Adrenal gland (tissue), 12 donors: ENCODE data around the gene CCDC30. TPM values are rescaled to one million over a fixed set of nuclear protein-coding genes. Genes with fewer than 3 reads are reported as not detected.

Experiments
- DNase-seq, 7 donors: peaks; one replicate each; pipeline ENCODE4 v3.0.0-alpha.2; 2019 to 2020
- H3K27ac ChIP-seq, 5 donors: fragments of 200-600 bp; sonication (generic) in 4 of 5; 1 replicate in 3 of 5; 2 replicates in 2 of 5; pipeline versions ENCODE4 v1.5.1 to v1.8.0; 2016 to 2020; ENCODE audit warnings: mild to moderate bottlenecking in 1 of 5
- H3K27me3 ChIP-seq: fragments of 200-600 bp; 2 replicates; pipeline ENCODE4 v1.8.0; 2021
- H3K36me3 ChIP-seq, 2 donors: fragments of 200-600 bp; replicated peaks in 1 of 2; 1 replicate in 1 of 2; 2 replicates in 1 of 2; pipeline versions ENCODE4 v1.5.1 to v1.8.0; 2018 to 2022
- H3K4me1 ChIP-seq, 2 donors: fragments of 200-600 bp; replicated peaks in 1 of 2; 1 replicate in 1 of 2; 2 replicates in 1 of 2; pipeline versions ENCODE4 v1.5.1 to v1.8.0; 2018 to 2021
- H3K4me3 ChIP-seq, 4 donors: fragments of 200-600 bp; sonication (generic) in 3 of 4; one replicate each; pipeline ENCODE4 v1.5.1; 2016 to 2018
- H3K9me3 ChIP-seq, 3 donors: fragments of 200-600 bp; sonication (generic) in 1 of 3; replicated peaks in 1 of 3; 1 replicate in 2 of 3; 2 replicates in 1 of 3; pipeline versions ENCODE4 v1.5.1 to v1.8.0; 2016 to 2021
- POLR2A ChIP-seq, 2 donors: fragments of 450-650 bp; IDR thresholded peaks; one replicate each; pipeline ENCODE4 v1.6.1; 2017; ENCODE audit warnings: antibody characterized with exemption in 2 of 2, mild to moderate bottlenecking in 2 of 2, moderate library complexity in 1 of 2
- WGBS, 4 donors: extraction: QIAGEN DNeasy Blood & Tissue Kit in 2 of 4; methylation state at CpG; one replicate each; pipeline versions ENCODE4 v1.1.5 to v1.1.7; 2013 to 2017; 5-methylcytosine and 5-hydroxymethylcytosine counted together
- intact Hi-C, 2 donors: fragments of 100-400 bp; cut with DNase I; formaldehyde crosslinking; loops; one replicate each; pipeline versions ENCODE4 v1.14.1 to v1.15.0; 2022 to 2023
- polyA plus RNA-seq, 3 donors: library from polyadenylated mRNA; stranded (reverse); fragments of 200-250 nt in 2 of 3; fragments of 350-450 nt in 1 of 3; fragmentation: Illumina TruSeq in 1 of 3; extraction: RNeasy Lipid Tissue Mini Kit (QIAGEN cat#74804) in 1 of 3; gene quantifications; one replicate each; pipeline ENCODE4 v1.2.3, GENCODE V29; 2013 to 2014
- total RNA-seq, 9 donors: library from RNA; depleted of rRNA in 4 of 9; stranded (reverse); fragments of >200 nt in 4 of 9; fragments of 120-200 nt in 1 of 9; fragmentation: NEBNext Ultra II Directional in 1 of 9; extraction: Animal tissue kit (Norgen Biotek cat#: 25700) in 1 of 9; gene quantifications; one replicate each; pipeline versions ENCODE4 v1.1.0 to v1.2.4, GENCODE V29; 2013 to 2023
- TF ChIP-seq, protein P1 (sequence below), 6 experiments: fragments of 450-650 bp in 4 of 6; fragments of 200-600 bp in 2 of 6; sonication (generic) in 1 of 6; IDR thresholded peaks; 1 replicate in 5 of 6; 2 replicates in 1 of 6; pipeline versions ENCODE4 v1.5.1 to v1.8.0; 2016 to 2021; ENCODE audit warnings: antibody characterized with exemption in 6 of 6, mild to moderate bottlenecking in 2 of 6, moderate library complexity in 1 of 6
- donor health status: healthy with polysubstance abuse.
- donor health status: Bipolar disorder and iron deficiency.
- donor health status: DM: yes; HTN: yes; CAD: no.
- donor health status: DM: no; HTN: no; CAD: no.
- donor health status: DM: no; HTN: no; CAD: no.
- donor health status: DM: yes; HTN: yes; CAD: no.

The CCDC30 gene
- total and polyA plus RNA-seq, 12 donors, result 1.8 to 8.3 (median 4.0) TPM

DNA sequence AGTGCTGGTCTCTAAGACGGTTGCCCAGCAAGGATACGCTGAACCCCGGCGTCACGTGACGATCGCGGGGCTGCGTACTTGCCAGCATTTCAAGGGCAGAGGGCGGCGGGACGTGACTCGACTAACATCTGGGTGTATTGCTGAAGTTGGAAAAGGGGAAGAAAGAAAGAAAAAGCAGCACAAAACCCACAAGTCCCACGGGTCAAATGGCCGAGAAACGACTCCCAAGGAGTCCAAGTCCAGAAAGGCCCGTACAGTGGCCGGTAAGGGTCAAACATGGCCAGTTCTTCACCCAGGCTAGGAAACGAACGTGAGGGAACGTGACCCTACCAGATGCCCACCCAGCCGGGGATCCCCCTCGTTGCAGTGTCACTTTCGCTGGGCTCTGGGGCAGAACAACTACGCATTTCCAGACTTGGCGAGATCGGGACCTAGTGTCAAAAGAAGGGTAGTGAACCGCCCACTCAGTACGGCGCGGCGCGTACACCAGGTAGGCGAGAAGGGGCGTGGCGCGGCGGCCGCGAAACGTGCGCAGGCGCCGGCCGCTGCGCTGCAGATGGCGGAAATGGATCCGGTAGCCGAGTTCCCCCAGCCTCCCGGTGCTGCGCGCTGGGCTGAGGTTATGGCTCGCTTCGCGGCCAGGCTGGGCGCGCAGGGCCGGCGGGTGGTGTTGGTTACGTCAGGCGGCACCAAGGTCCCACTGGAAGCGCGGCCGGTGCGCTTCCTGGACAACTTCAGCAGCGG is 6.9 kb upstream of the CCDC30 start, which contains the start of the genes PPCS and ZMYND12:
PPCS (plus strand) TSS at position 534 of the 744 bp plus-strand sequence; CDS start at position 557, 23 bp downstream.
ZMYND12 (minus strand) TSS at position 13 of the 744 bp plus-strand sequence. CDS start 25 bp downstream, outside the sequence.
- peak within 1 kb of the TSS; percentile 51 to 94 (median 87) for H3K27ac ChIP-seq
- no peaks in the 10 kb centered on the region for H3K27me3 ChIP-seq
- WGBS, 4 donors, result 0 to 1% (median 0%) methylated on average over 21 to 66 of the region's 66 CpGs
- intact Hi-C loops, result no loop called here
- peak; percentile 87 to 94 (median 90) for DNase-seq
- peak within 1 kb of the TSS; percentile 53 to 83 (median 68) for H3K4me3 ChIP-seq
- H3K4me1 ChIP-seq, result peaks cover 10 to 22% of the 10 kb centered on the region in 2 donors
- H3K9me3 ChIP-seq, result no peaks in the 10 kb centered on the region
- peaks cover 0 to 6% of the 10 kb centered on the region in 2 donors for H3K36me3 ChIP-seq
- TF ChIP-seq, protein P1, sequence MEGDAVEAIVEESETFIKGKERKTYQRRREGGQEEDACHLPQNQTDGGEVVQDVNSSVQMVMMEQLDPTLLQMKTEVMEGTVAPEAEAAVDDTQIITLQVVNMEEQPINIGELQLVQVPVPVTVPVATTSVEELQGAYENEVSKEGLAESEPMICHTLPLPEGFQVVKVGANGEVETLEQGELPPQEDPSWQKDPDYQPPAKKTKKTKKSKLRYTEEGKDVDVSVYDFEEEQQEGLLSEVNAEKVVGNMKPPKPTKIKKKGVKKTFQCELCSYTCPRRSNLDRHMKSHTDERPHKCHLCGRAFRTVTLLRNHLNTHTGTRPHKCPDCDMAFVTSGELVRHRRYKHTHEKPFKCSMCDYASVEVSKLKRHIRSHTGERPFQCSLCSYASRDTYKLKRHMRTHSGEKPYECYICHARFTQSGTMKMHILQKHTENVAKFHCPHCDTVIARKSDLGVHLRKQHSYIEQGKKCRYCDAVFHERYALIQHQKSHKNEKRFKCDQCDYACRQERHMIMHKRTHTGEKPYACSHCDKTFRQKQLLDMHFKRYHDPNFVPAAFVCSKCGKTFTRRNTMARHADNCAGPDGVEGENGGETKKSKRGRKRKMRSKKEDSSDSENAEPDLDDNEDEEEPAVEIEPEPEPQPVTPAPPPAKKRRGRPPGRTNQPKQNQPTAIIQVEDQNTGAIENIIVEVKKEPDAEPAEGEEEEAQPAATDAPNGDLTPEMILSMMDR (IDR thresholded peaks at IDR 0.05), result peak in 4 of 6 experiments; percentile 10 to 54 (median 37)
- peak in 1 of 2 donors; percentile 70 for TF ChIP-seq POLR2A (IDR thresholded peaks at IDR 0.05)

DNA sequence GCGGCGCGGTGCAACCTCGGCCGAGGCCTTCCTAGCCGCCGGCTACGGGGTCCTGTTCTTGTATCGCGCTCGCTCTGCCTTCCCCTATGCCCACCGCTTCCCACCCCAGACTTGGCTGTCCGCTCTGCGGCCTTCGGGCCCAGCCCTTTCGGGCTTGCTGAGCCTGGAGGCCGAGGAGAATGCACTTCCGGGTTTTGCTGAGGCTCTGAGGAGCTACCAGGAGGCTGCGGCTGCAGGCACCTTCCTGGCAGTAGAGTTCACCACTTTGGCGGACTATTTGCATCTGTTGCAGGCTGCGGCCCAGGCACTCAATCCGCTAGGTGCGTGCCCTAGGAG is 6.4 kb upstream of the CCDC30 start:
- no peaks in the 10 kb centered on the region for H3K9me3 ChIP-seq
- intact Hi-C loops, result no loop called here
- H3K27me3 ChIP-seq, result no peaks in the 10 kb centered on the region
- no peak for TF ChIP-seq POLR2A (IDR thresholded peaks at IDR 0.05)
- TF ChIP-seq, protein P1 (IDR thresholded peaks at IDR 0.05), result no peak
- peak overlapping the region; percentile 51 to 94 (median 87) for H3K27ac ChIP-seq
- H3K36me3 ChIP-seq, result peaks cover 0 to 6% of the 10 kb centered on the region in 2 donors
- peak overlapping the region; percentile 53 to 83 (median 68) for H3K4me3 ChIP-seq
- peak; percentile 42 to 73 (median 67) for DNase-seq
- WGBS, 4 donors, result 0 to 3% (median 1%) methylated on average over 5 to 23 of the region's 23 CpGs
- H3K4me1 ChIP-seq, result peaks cover 10 to 27% of the 10 kb centered on the region in 2 donors

DNA sequence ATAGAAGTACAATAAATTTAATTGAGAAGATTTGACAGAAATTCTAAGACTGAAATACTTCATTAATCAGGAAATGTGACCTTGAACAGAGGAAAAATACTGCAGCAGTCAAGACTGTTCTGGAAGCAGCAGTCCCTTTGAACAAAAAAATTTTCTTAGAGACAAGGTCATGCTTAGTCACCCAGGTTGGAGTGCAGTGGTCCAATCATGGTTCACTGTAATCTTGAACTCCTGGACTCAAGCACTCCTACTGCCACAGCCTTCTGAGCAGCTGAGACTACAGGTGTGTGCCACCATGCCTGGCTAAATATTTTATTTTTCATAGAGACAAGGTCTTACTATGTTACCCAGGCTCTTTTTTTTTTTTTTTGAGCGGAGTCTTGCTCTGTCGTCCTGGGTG is 1.9 kb upstream of the CCDC30 start:
- Histone ChIP-seq H3K4me3 (no peak overlapping the region), H3K27ac (peak overlapping the region in 3 of 5 donors; percentile 23 to 66 (median 26)), H3K36me3 (peaks cover 0 to 6% of the 10 kb centered on the region in 2 donors), H3K9me3 (no peaks in the 10 kb centered on the region), H3K27me3 (no peaks in the 10 kb centered on the region), H3K4me1 (peaks cover 12 to 45% of the 10 kb centered on the region in 2 donors)
- WGBS, 4 donors, result 47 to 72% (median 53%) methylated on average over 2 of the region's 2 CpGs
- intact Hi-C loops, result loop anchor here in 1 of 2 donors (10.0 kb wide), 2 partner anchors 116 to 286 kb away; no protein-coding TSS in a partner anchor
- peak in 4 of 7 donors; percentile 16 to 45 (median 38) for DNase-seq
- TF ChIP-seq, protein P1 (IDR thresholded peaks at IDR 0.05), result no peak
- no peak for TF ChIP-seq POLR2A (IDR thresholded peaks at IDR 0.05)

DNA sequence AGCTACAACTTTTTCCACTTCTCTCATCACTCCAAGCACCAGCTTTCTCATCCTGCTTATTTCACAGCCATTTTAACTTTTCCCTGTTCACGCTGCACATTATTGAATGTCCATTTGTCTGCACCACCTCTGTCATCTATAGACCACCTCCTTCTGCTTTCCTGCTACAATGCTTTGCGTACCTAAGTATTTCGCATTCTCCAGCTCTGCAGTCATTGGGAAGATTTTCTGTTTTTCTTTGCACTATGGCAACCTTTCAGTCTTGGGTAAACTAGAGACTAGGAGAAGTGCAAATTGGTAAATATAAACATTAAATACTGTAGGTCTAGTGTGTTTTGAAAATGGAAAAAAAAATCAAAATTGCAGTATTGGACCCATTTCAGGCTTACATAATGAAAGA is 835 bp downstream of the CCDC30 start:
- H3K9me3 ChIP-seq, result no peaks in the 10 kb centered on the region
- H3K4me1 ChIP-seq, result peaks cover 6 to 29% of the 10 kb centered on the region in 2 donors
- TF ChIP-seq, protein P1 (IDR thresholded peaks at IDR 0.05), result no peak
- TF ChIP-seq POLR2A (IDR thresholded peaks at IDR 0.05), result no peak
- H3K36me3 ChIP-seq, result no peaks in the 10 kb centered on the region
- DNase-seq, result no peak
- H3K27me3 ChIP-seq, result no peaks in the 10 kb centered on the region
- intact Hi-C loops, result loop anchor here in 1 of 2 donors (10.0 kb wide), 2 partner anchors 119 to 289 kb away; no protein-coding TSS in a partner anchor
- H3K4me3 ChIP-seq, result peak overlapping the region in 1 of 4 donors; percentile 56
- peak overlapping the region in 1 of 5 donors; percentile 64 for H3K27ac ChIP-seq
- 70 to 82% (median 79%) methylated on average over 3 of the region's 3 CpGs for WGBS, 4 donors
